Measurements from ENCODE around the gene PRCC. TPM values are rescaled to one million over a fixed set of nuclear protein-coding genes. Genes with fewer than 3 reads are reported as not detected.
A peak's percentile ranks its signal among the peaks of the same experiment; 100 is the strongest.

Gene PRCC
- total and polyA plus RNA-seq, 8 donors: 24.0 to 93.0 (median 41.0) TPM

DNA sequence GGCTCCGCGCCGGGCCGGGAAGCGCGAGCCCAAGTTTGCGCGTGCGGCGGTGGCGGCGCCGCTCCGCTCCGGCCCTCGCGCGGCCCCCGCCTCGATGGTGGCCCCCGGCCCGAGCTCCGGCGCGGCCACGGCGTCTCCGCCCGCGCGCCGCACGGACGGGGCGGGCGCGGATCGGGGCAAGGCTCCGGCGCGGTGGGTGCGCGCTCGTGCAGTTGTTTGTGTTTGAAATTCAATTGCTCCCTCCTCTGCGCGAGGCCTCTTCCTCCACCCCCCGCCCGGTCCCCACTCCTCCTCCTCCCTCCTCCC lies 15.9 kb upstream of the PRCC start, which contains the start of gene HDGF:
Gene HDGF, minus strand, starts transcription at position 225 of the 306 bp plus-strand sequence. CDS start 246 bp downstream, outside the sequence.
- Histone ChIP-seq H3K27me3 (no peaks in the 10 kb centered on the region), H3K4me1 (peaks cover 44 to 59% (median 54%) of the 10 kb centered on the region in 4 donors), H3K4me3 (peak within 1 kb of the TSS; percentile 79 to 99 (median 88)), H3K36me3 (no peaks in the 10 kb centered on the region), H3K27ac (peak within 1 kb of the TSS; percentile 91 to 98 (median 98)), H3K9me3 (no peaks in the 10 kb centered on the region)
- WGBS, 5 donors: 0% methylated on average over 11 to 48 of the region's 48 CpGs; no CpG with 5 or more reads in 1 of the 5 donors
- TF ChIP-seq EP300 (IDR thresholded peaks at IDR 0.05): no peak
- TF ChIP-seq POLR2A (IDR thresholded peaks at IDR 0.05): no peak
- no peak for TF ChIP-seq POLR2AphosphoS5 (IDR thresholded peaks at IDR 0.05)
- no peak for TF ChIP-seq CTCF (IDR thresholded peaks at IDR 0.05)
- DNase-seq: no peak
- intact Hi-C loops (cut with DNase I; ENCODE audit: low total_unique reads): no loop called here

GRCh38 chr1:156751757-156752481 lies 15.4 kb upstream of the PRCC start:
- 0 to 1% (median 0%) methylated on average over 19 to 68 of the region's 68 CpGs for WGBS, 5 donors
- peaks cover 39 to 55% (median 50%) of the 10 kb centered on the region in 4 donors for H3K4me1 ChIP-seq
- DNase-seq: peak; percentile 97 to 99
- no peaks in the 10 kb centered on the region for H3K27me3 ChIP-seq
- TF ChIP-seq EP300 (IDR thresholded peaks at IDR 0.05): no peak
- TF ChIP-seq POLR2AphosphoS5 (IDR thresholded peaks at IDR 0.05): peak; percentile 87 to 97 (median 93)
- peak in 2 of 7 experiments; percentile 24 to 42 for TF ChIP-seq CTCF (IDR thresholded peaks at IDR 0.05)
- peak overlapping the region; percentile 79 to 99 (median 88) for H3K4me3 ChIP-seq
- H3K9me3 ChIP-seq: no peaks in the 10 kb centered on the region
- no peaks in the 10 kb centered on the region for H3K36me3 ChIP-seq
- peak overlapping the region; percentile 91 to 98 (median 98) for H3K27ac ChIP-seq
- intact Hi-C loops (cut with DNase I; ENCODE audit: low total_unique reads): no loop called here

- peak overlapping the region in 4 of 5 donors; percentile 97 to 98 (median 98) for H3K27ac ChIP-seq
- H3K4me1 ChIP-seq: peaks cover 32 to 48% (median 40%) of the 10 kb centered on the region in 4 donors
- H3K9me3 ChIP-seq: no peaks in the 10 kb centered on the region
- no peak for DNase-seq
- 7 to 23% (median 15%) methylated on average over 1 of the region's 1 CpG for WGBS, 5 donors
- H3K4me3 ChIP-seq: peak overlapping the region in 3 of 4 donors; percentile 79 to 92 (median 84)
- H3K27me3 ChIP-seq: no peaks in the 10 kb centered on the region
- TF ChIP-seq POLR2A (IDR thresholded peaks at IDR 0.05): no peak
- TF ChIP-seq EP300 (IDR thresholded peaks at IDR 0.05): no peak
- no peak for TF ChIP-seq POLR2AphosphoS5 (IDR thresholded peaks at IDR 0.05)
- no peak for TF ChIP-seq CTCF (IDR thresholded peaks at IDR 0.05)
- H3K36me3 ChIP-seq: no peaks in the 10 kb centered on the region
- intact Hi-C loops (cut with DNase I; ENCODE audit: low total_unique reads): no loop called here
These were observed 14.4 kb upstream of the PRCC start for GRCh38 chr1:156752843-156753482.

GRCh38 chr1:156754219-156754618 lies 13.1 kb upstream of the PRCC start:
- DNase-seq: no peak
- Histone ChIP-seq H3K4me3 (no peak overlapping the region), H3K27me3 (no peaks in the 10 kb centered on the region), H3K27ac (no peak overlapping the region), H3K9me3 (no peaks in the 10 kb centered on the region), H3K4me1 (peaks cover 19 to 35% (median 27%) of the 10 kb centered on the region in 4 donors), H3K36me3 (no peaks in the 10 kb centered on the region)
- WGBS, 5 donors: 77 to 81% (median 80%) methylated on average over 8 of the region's 8 CpGs
- TF ChIP-seq POLR2A (IDR thresholded peaks at IDR 0.05): no peak
- TF ChIP-seq CTCF (IDR thresholded peaks at IDR 0.05): no peak
- TF ChIP-seq POLR2AphosphoS5 (IDR thresholded peaks at IDR 0.05): no peak
- no peak for TF ChIP-seq EP300 (IDR thresholded peaks at IDR 0.05)
- intact Hi-C loops (cut with DNase I; ENCODE audit: low total_unique reads): no loop called here
